Effector CD8-positive, alpha-beta T cell (primary cell): Measurements from ENCODE around the gene C11orf58.

ENCODE experiments used
- DNase-seq: peaks from one replicate; lab custom pipeline; 2025; lab: John Stamatoyannopoulos, UW

The C11orf58 gene

GRCh38 chr11:16785520-16786128 lies 47.2 kb downstream of the C11orf58 start:
- DNase-seq = peak; percentile 4

GRCh38 chr11:16786131-16786530 lies 47.7 kb downstream of the C11orf58 start:
- no peak for DNase-seq

GRCh38 chr11:16787035-16787742 lies 48.7 kb downstream of the C11orf58 start:
- DNase-seq = no peak

DNA sequence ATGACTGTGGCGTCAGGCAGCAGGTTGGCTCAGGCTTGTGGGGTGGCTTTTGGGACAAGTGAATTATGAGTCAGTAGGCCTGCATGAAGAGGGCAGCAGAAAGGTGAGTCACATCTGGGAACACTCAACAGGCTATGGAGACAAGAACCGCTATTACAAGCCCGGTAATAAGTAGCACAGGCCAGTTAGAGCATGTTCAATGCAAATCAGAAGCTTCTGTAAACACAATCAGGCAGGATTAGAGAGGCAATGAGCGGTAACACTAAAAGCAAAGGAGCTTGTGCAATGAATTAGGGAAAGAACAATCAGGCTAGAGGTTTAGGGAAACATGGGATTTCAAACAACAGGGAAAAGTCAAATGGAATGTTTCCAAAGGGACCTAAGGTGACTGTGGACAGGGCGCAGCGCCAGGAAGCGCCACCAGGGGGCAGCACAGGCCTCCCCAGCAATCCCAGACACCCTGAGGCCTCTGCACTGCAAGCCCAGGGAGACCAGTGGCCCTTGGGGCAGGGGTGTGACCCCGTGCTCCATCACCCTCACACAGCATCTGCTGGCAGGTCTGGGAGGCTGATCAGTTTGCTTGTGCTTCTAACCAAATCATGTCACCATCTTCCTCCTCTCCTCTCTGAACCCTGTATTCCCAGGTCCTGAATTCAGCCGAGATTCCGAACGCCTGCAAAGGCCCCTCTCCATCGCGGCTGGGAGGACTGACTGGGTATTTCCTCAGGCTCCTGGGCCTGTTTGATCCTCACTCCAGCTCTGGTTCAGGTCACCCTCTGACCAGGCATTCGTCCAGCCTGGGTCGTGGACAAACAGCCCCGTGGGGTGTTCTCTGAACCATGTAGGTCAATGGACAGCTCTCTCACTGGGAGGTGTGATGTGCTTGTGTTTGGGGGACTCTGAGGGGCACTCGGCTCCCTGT lies 50.0 kb downstream of the C11orf58 start:
- DNase-seq = peak; percentile 5

DNA sequence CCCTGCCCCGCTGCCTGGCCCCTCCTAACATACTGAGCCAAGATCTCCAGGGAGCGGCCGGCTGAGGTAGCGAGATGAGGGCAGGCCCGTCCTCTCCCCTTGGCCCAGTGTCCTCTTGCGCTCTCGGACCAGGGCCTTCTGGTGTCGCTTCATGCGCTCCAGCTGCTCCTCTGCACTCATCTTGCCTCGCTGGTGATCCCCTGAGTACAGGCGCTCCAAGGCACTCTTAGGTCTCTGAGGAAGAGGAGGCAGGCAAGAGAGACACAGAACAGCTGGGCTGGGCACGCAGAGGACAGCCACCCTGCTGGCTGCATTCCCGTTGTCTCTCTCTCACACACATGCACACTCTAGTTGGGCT lies 50.6 kb downstream of the C11orf58 start:
- DNase-seq = no peak

- no peak for DNase-seq
These were observed 51.4 kb downstream of the C11orf58 start for GRCh38 chr11:16789560-16790485.

DNA sequence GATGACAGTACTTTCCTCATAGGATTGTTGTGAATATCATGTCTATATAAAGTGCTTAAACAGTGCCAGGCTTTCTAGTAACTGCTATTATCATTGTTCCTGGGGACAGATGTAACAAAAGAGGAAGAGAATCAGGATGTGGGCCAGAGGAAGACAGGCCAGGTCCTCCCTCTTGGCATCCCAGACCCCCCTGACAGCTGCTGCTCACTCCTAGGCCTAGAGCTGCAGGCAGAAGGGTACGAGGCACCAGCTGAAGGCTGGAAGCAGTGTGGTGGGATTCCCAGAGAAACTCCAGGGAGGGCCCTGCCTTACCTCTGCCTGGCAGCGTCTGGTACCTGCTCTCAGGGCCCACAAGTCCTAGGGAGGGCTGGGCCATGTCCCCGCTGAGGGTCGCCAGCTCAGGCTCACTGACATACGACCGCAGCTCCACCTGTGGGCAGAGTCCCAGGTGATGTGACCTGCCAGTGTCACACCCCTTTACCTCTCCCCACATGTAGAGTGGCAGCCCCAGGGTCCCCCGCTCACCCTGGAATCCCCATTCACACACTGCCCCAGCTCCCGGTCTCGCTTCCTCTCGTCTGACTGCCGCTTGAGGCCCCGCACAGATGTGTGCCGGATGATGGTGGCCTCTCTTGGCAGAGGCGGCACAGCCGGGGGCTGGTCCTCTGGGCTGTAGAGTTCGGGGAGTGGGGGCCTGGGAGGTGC lies 52.2 kb downstream of the C11orf58 start:
- no peak for DNase-seq

DNA sequence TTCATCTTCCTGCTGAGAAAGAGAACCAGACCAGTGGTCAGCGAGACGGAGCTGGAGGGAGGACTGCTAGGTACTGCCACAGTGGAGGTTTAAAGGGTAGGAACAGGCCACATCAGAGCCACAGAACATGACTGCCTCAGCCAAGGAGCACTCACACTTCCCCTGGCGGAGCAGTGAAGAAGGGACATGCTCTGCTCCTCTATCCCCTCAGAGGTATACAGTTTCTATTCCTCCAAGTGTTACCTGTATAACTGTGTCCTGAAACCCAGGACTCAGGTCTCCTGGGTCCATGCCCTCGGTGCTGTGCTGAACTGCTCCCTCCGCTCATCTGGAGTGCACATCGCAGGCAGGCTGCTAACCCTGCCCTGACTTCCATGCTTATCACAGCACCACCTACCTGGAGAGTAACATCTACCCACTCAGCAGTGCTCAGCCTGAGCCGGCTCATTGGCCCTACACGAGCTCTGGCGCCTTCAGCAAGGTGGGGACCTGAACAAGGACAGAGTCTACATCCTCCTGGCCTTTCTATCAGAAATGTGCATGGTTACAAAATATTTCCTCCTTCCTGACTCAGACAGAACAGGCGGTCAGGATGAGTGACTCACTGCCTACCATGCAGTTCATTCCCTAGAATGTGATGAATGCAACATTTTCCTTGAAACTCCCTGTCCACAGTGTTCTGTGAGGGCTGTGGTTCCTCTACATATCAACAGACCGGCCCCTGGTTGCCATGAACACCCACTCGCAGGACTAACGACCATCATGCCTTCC lies 52.9 kb downstream of the C11orf58 start:
- no peak for DNase-seq

DNA sequence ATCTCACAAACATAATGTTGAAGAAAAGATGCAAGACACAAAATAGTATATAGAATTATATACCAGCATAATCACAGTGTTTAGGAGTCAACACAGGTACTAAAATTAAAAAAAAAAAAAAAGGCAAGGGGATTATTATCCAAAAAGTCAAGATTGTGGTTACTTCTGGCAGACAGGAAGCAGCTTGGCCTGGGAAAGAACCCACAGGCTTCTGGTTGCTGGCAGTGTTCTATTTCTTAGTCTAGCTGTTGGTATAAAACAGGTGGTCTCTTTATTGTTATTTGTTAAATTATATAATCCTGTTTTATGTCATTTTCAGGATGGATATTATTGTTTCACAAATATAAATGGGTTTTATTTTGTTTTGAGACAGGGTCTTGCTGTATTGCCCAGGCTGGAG lies 54.0 kb downstream of the C11orf58 start:
- no peak for DNase-seq

DNA sequence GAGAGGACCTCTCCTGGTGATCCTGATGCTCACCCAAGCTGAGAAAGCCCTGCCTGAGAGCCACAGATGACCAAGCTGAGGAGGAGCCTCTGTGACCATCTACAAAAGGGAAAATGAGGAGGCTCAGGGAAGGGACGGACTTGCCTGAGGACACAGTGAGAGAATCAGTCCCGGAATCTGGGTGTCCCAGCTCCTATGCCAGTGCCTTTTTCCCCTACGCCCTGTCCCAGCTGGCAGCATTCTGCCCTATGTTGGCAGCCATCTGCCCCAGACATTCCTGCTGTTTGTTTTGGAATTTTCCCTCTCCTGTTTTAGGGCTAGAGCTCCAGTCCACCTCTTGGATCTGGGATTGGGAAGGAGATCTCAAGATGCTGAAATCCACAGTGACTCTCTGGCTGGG lies 54.6 kb downstream of the C11orf58 start:
- DNase-seq = no peak

- DNase-seq = no peak
These were observed 55.1 kb downstream of the C11orf58 start for GRCh38 chr11:16793511-16793910.

GRCh38 chr11:16794047-16794818 lies 55.8 kb downstream of the C11orf58 start:
- DNase-seq = no peak

DNA sequence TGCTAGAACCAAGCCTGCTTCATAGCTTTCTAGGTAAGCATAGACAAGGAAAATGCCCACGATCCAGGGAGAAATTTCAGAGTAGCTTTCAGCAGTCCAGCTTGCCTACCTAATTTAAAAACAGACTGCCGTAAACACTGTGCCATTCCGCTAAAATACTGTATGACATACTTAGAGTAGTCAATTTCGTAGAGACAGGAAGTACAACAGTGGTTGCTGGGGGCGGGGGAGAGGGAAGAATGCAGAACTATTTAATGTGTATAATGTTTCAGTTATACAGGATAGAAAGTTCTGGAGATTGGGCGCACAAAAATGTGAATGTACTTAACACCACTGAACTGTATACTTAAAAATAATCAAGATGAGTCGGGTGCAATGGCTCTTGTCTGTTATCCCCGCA lies 56.7 kb downstream of the C11orf58 start:
- no peak for DNase-seq

DNA sequence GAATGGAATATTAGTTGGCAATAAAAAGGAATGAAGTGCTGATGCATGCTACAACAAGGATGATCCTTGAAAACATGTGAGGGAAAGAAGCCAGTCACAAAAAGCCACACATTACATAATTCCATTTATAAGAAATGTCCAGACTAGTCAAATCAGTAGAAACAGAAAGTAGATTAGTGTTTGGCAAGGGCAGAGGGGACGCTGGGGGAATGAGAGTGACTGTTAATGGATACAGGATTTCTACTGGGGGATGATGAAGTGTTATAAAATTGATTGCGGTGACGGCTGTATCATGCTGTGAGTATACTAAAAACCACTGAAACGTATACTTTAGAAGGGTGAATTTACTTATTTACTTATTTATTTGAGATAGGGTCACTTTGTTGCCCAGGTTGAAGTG lies 57.9 kb downstream of the C11orf58 start:
- DNase-seq = no peak

GRCh38 chr11:16797776-16798175 lies 59.3 kb downstream of the C11orf58 start:
- DNase-seq = no peak

DNA sequence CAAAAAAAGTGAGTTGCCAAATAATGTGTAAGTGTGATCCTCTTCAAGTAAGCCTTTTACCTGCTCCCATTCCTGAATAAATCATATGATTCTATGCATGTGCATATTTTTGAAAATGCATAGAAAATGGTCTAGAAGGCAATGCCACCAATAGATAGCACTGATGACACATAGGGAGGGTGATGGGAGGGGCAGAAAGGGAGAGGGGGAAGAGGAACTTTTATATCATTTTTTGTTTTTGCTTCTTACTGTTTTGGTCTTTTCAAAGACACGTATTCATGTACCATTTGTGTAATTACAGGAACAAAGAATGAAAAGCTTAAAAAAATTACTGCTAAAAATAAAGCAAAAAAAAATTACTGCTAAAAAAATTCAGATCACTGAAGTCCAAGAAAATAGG lies 60.8 kb downstream of the C11orf58 start:
- no peak for DNase-seq

GRCh38 chr11:16799890-16800289 lies 61.4 kb downstream of the C11orf58 start:
- no peak for DNase-seq

GRCh38 chr11:16800382-16800781 lies 61.9 kb downstream of the C11orf58 start:
- no peak for DNase-seq

- no peak for DNase-seq
These were observed 63.0 kb downstream of the C11orf58 start for GRCh38 chr11:16801288-16801980.
